ENCODE results near the gene UBE2M. TPM values are rescaled to one million over a fixed set of nuclear protein-coding genes. Genes with fewer than 3 reads are reported as not detected.
"Not testable (repeated sequence)": the region's sequence is repeated elsewhere in the genome, so short reads cannot be mapped to it uniquely, and the experiment has no call there.

Gene UBE2M
- total RNA-seq, 4 donors from 2014 or later, result 18.4 to 38.2 (median 29.4) TPM

DNA sequence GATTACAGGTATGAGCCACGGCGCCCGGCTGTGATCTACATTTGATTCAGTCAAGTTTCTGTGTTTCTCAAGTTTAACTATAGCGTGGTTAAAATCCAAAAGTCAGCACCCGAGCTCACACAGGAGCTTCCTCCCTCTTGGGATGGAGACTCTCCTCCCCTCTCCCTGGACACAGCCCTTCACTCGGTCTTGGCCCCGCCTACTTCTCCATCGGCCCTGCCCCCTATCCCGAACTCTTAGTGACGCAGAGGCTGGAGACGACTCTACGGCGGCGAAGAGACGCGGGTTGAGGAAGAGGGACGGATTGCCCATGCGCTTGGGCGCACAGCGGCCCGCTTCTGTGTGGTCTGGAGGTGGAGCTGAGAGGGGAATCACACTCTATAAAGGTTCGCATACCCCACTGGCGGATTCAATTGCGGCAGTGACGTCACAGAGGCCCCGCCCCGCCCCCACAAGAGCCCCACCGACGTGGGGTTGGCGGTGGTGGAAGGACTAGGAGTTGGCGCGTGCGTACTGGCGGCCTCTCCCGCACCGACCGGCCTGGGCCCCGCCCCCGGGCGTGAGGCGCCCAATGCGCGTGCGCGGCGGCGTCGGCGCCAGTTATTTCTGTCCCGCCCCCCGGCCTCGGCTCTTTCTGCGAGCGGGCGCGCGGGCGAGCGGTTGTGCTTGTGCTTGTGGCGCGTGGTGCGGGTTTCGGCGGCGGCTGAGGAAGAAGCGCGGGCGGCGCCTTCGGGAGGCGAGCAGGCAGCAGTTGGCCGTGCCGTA, 14.4 kb downstream of the UBE2M start, which contains the start of gene TRIM28:
TSS of gene TRIM28 (plus strand) at position 239 of the 765 bp plus-strand sequence. CDS start 694 bp downstream, outside the sequence.
- peak; percentile 93 to 99 for TF ChIP-seq POLR2A (IDR thresholded peaks at IDR 0.05)
- TF ChIP-seq, protein P1, sequence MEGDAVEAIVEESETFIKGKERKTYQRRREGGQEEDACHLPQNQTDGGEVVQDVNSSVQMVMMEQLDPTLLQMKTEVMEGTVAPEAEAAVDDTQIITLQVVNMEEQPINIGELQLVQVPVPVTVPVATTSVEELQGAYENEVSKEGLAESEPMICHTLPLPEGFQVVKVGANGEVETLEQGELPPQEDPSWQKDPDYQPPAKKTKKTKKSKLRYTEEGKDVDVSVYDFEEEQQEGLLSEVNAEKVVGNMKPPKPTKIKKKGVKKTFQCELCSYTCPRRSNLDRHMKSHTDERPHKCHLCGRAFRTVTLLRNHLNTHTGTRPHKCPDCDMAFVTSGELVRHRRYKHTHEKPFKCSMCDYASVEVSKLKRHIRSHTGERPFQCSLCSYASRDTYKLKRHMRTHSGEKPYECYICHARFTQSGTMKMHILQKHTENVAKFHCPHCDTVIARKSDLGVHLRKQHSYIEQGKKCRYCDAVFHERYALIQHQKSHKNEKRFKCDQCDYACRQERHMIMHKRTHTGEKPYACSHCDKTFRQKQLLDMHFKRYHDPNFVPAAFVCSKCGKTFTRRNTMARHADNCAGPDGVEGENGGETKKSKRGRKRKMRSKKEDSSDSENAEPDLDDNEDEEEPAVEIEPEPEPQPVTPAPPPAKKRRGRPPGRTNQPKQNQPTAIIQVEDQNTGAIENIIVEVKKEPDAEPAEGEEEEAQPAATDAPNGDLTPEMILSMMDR (IDR thresholded peaks at IDR 0.05), result peak in 2 of 5 experiments; percentile 49 to 62
- TF ChIP-seq EP300 (IDR thresholded peaks at IDR 0.05), result peak; percentile 87 to 95
- DNase-seq (ENCODE audit: low spot score in 2 of 2), result peak; percentile 95 to 98
- peak within 1 kb of the TSS; percentile 94 to 97 (median 96) for H3K27ac ChIP-seq
- H3K36me3 ChIP-seq, result peaks cover 0 to 25% (median 15%) of the 10 kb centered on the region in 3 donors
- H3K4me1 ChIP-seq, result peaks cover 0 to 34% (median 23%) of the 10 kb centered on the region in 4 donors
- peak within 1 kb of the TSS; percentile 73 to 99 (median 90) for H3K4me3 ChIP-seq
- WGBS, 2 donors, result 0% methylated on average over 21 to 28 of the region's 73 CpGs
- H3K9me3 ChIP-seq, result no peaks in the 10 kb centered on the region
- H3K27me3 ChIP-seq, result peaks cover 0 to 11% of the 10 kb centered on the region in 2 donors

DNA sequence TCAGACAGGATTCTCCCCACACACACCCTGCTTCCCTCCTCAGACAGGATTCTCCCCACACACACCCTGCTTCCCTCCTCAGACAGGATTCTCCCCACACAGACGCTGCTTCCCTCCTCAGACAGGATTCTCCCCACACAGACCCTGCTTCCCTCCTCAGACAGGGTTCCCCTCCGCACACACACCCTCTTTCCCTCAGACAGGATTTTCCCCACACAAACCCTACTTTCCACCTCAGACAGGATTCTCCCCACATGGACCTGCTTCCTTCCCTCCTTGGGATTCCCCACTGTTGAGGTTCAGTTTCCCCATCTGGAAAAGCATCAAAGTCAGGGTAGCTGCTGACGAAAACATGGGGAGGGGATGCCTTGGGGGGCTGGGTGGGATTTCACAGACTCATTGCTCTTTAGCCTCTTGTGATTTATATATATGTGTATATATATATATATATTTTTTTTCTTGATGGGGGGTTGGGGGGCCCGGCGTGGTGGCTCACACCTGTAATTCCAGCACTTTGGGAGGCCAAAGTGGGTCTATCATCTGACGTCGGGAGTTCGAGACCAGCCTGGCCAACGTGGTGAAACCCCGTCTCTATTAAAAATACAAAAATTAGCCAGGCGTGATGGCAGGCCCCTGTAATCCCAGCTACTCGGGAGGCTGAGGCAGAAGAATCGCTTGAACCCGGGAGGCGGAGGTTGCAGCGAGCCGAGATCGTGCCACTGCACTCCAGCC, 15.6 kb downstream of the UBE2M start:
- WGBS, 2 donors, result 84 to 86% methylated on average over 18 of the region's 18 CpGs
- peak overlapping the region in 3 of 4 donors; percentile 94 to 97 (median 96) for H3K27ac ChIP-seq

DNA sequence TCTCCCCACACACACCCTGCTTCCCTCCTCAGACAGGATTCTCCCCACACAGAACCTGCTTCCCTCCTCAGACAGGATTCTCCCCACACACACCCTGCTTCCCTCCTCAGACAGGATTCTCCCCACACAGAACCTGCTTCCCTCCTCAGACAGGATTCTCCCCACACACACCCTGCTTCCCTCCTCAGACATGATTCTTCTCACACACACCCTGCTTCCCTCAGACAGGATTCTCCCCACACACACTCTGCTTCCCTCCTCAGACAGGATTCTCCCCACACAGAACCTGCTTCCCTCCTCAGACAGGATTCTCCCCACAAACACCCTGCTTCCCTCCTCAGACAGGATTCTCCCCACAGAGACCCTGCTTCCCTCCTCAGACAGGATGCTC, 19.2 kb downstream of the UBE2M start:
- not testable (repeated sequence) for H3K9me3 ChIP-seq; DNase-seq (ENCODE audit: low spot score in 2 of 2); H3K27ac ChIP-seq; H3K4me3 ChIP-seq; H3K36me3 ChIP-seq
- Histone ChIP-seq H3K4me1 (peaks cover 0 to 14% (median 6%) of the 10 kb centered on the region in 4 donors), H3K27me3 (peaks cover 0 to 36% of the 10 kb centered on the region in 2 donors)

More for the DNA sequence above, 15.6 kb downstream of the UBE2M start:
- Histone ChIP-seq H3K4me1 (peaks cover 0 to 41% (median 26%) of the 10 kb centered on the region in 4 donors), H3K27me3 (peaks cover 0 to 23% of the 10 kb centered on the region in 2 donors), H3K36me3 (peaks cover 0 to 13% (median 3%) of the 10 kb centered on the region in 3 donors), H3K4me3 (peak overlapping the region; percentile 36 to 99 (median 90))
- H3K9me3 ChIP-seq; DNase-seq (ENCODE audit: low spot score in 2 of 2): not testable (repeated sequence)

DNA sequence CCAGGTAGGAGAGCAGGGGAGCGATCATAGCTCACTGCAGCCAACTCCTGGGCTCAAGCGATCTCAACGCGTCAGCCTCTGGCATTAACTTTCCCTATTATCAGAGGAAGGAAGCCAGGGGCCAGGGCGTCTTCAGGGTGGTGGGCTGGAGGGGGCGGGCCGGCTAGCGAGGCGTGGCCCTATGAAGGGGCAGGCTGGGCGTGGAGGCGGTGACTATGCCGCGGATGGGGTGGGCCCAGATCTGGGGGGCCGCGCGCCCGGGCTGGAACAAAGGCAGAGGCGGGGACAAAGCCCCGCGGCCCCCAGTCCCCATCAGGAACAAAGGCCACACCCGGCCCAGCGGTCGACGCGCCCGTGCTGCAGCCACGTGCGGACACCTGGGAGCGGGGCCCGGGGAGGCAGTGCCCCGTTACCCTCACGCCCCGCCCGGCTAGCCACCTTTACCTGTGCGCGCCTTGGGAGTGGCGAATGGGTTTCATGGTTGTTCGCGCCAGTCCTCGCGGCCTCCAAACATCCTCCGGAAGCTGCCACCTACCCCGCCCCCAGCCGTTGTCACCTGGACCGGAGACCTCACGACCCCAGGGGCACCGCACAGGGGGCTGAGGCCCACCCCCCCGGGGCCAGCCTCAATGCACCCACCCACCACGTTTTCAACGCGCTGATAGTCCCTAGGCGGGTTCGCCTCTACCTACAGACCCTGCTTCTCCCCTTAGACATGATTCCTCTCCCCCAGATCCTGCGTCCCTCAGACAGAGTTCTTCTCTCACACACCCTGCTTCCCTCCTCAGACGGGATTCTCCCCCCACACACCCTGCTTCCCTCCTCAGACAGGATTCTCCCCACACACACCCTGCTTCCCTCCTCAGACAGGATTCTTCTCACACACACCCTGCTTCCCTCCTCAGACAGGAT, 19.9 kb downstream of the UBE2M start:
- Histone ChIP-seq H3K36me3 (no peaks in the 10 kb centered on the region), H3K9me3 (no peaks in the 10 kb centered on the region), H3K4me1 (peaks cover 0 to 13% (median 6%) of the 10 kb centered on the region in 4 donors), H3K27ac (peak overlapping the region in 1 of 4 donors; percentile 7), H3K4me3 (peak overlapping the region in 3 of 4 donors; percentile 16 to 37 (median 28)), H3K27me3 (peaks cover 0 to 36% of the 10 kb centered on the region in 2 donors)
- DNase-seq (ENCODE audit: low spot score in 2 of 2), result no peak
- 3% methylated on average over 22 to 51 of the region's 55 CpGs for WGBS, 2 donors
- TF ChIP-seq, protein P1 (IDR thresholded peaks at IDR 0.05), result no peak
- TF ChIP-seq EP300 (IDR thresholded peaks at IDR 0.05), result no peak
- no peak for TF ChIP-seq POLR2A (IDR thresholded peaks at IDR 0.05)

DNA sequence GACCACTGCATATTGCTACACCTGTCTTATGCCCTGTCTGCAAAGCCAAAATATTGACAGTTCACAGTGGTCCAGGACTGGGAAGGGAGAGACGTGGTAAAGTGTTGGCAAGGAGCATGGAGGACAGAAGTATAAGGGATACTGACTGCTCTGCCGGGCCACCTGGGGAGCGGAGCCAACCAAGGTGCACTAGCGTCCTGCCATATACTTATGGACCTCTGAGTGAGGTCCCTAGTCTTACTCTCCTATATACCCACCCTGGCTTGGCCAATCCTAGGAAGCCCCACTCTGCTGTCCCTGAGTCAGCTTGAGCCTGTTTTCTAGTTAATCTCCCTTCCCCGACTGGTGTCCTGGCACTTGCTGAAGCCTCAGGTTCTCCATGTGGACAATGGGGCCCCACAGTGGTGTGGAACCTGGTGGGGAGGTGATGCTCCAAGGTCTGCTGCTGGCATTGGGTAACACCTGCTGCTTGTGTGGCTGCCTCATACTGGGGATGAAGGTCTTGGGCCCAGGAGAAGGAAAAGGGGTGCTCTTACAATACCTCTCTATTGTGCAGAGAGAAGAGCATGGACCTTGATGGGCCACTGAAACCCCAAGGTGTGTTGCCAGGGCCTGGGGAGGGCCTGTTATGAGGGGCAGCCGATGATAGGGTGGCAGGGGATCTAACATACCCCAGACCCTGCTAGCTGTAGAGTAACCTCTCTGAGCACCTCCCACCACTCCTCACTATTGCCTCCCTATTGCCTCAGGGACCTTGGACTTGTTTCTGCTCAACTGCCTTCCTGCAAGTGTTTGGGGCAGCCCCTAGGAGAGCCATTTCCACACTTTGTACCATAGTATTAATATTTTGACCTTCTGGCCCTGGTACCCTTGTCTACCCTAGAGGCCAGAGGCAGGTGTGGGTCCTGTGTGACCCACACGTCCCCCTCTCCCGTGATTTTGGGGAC, 21.3 kb downstream of the UBE2M start:
- Histone ChIP-seq H3K36me3 (no peaks in the 10 kb centered on the region), H3K9me3 (no peaks in the 10 kb centered on the region), H3K27ac (no peak overlapping the region), H3K4me3 (no peak overlapping the region), H3K4me1 (peaks cover 0 to 6% (median 3%) of the 10 kb centered on the region in 4 donors), H3K27me3 (peaks cover 0 to 36% of the 10 kb centered on the region in 2 donors)
- DNase-seq (ENCODE audit: low spot score in 2 of 2), result no peak
- TF ChIP-seq EP300 (IDR thresholded peaks at IDR 0.05) (no peak), POLR2A (IDR thresholded peaks at IDR 0.05) (no peak)
- TF ChIP-seq, protein P1 (IDR thresholded peaks at IDR 0.05), result no peak
- 84 to 94% methylated on average over 8 of the region's 8 CpGs for WGBS, 2 donors
